GM23248 (cell line): ENCODE results near the gene VSIG10.

Experiments used
- EZH2 ChIP-seq: fragments of 200-600 bp; sonication (generic); IDR thresholded peaks from 2 replicates; pipeline ENCODE4 v1.6.1; 2018; ENCODE audit warnings: antibody characterized with exemption, mild to moderate bottlenecking; ENCODE audit not compliant: insufficient read depth, poor library complexity, severe bottlenecking
- EZH2phosphoT487 ChIP-seq: fragments of 200-600 bp; sonication (generic); IDR thresholded peaks from 2 replicates; pipeline ENCODE4 v1.6.1; 2018; ENCODE audit warnings: antibody characterized with exemption, moderate library complexity, mild to moderate bottlenecking, low read depth; ENCODE audit not compliant: insufficient read depth

GRCh38 chr12:118055144-118055557 lies 48.7 kb downstream of the VSIG10 start:
- TF ChIP-seq EZH2phosphoT487 (no peak), EZH2 (no peak)
